WTC11 (cell line): ENCODE results near the gene PTX4. TPM values are rescaled to one million over a fixed set of nuclear protein-coding genes. Genes with fewer than 3 reads are reported as not detected.
A peak's percentile ranks its signal among the peaks of the same experiment; 100 is the strongest.

Experiments used
- ATAC-seq: fragments of 200-7000 bp; cut with Tn5 transposase; 2 replicates; pipeline ENCODE4 v1.10.0; 2021; ENCODE audit warnings: mild to moderate bottlenecking, moderate library complexity
- CTCF ChIA-PET: fragments of 300-600 bp; sonication (Branson Sonifier 250); formaldehyde crosslinking; loops from one replicate; lab custom pipeline; 2021; ENCODE audit warnings: antibody characterized with exemption; lab: Charles Lee
- POLR2A ChIA-PET: fragments of 350-600 bp; sonication (Branson Sonifier 250); formaldehyde crosslinking; loops from one replicate; lab custom pipeline; 2021; ENCODE audit warnings: antibody characterized with exemption; lab: Charles Lee
- DNase-seq: peaks from one replicate; pipeline ENCODE4 v3.0.0; 2021; ENCODE audit warnings: low spot score
- H3K27ac Mint-ChIP-seq: 2 replicates; pipeline ENCODE4 v1.8.0; 2021; ENCODE audit warnings: mixed read lengths
- H3K27me3 Mint-ChIP-seq: 2 replicates; pipeline ENCODE4 v1.8.0; 2021; ENCODE audit warnings: low read depth, mild to moderate bottlenecking, moderate library complexity, mixed read lengths
- H3K36me3 Mint-ChIP-seq: 2 replicates; pipeline ENCODE4 v1.8.0; 2021; ENCODE audit warnings: mixed read lengths
- H3K4me1 Mint-ChIP-seq: 2 replicates; pipeline ENCODE4 v1.8.0; 2022; ENCODE audit warnings: mixed read lengths
- H3K4me3 Mint-ChIP-seq: 2 replicates; pipeline ENCODE4 v1.8.0; 2021; ENCODE audit warnings: mild to moderate bottlenecking, moderate library complexity, mixed read lengths
- H3K9me3 Mint-ChIP-seq: 2 replicates; pipeline ENCODE4 v1.8.0; 2021; ENCODE audit warnings: mixed read lengths
- ATF3 ChIP-seq: sonication (generic); formaldehyde crosslinking; conservative IDR thresholded peaks from 2 replicates; pipeline ENCODE4 v1.8.1; 2022; ENCODE audit warnings: mild to moderate bottlenecking, missing genetic modification reagents
- ATF6 ChIP-seq: sonication (generic); formaldehyde crosslinking; IDR thresholded peaks from 2 replicates; pipeline ENCODE4 v1.8.1; 2023; ENCODE audit warnings: mild to moderate bottlenecking, missing genetic modification reagents
- ETV6 ChIP-seq: sonication (generic); formaldehyde crosslinking; IDR thresholded peaks from 2 replicates; pipeline ENCODE4 v1.8.1; 2022; ENCODE audit warnings: mild to moderate bottlenecking, missing genetic modification reagents
- FOXK1 ChIP-seq: sonication (generic); formaldehyde crosslinking; IDR thresholded peaks from 2 replicates; pipeline ENCODE4 v1.8.0; 2022; ENCODE audit warnings: mild to moderate bottlenecking, moderate library complexity, missing genetic modification reagents
- HMGA2 ChIP-seq: fragments of 250-450 bp; sonication (Bioruptor Pico); IDR thresholded peaks from 2 replicates; pipeline ENCODE4 v1.4.0; 2021; ENCODE audit warnings: mild to moderate bottlenecking, moderate library complexity
- PRDM15 ChIP-seq: sonication (generic); formaldehyde crosslinking; IDR thresholded peaks from 2 replicates; pipeline ENCODE4 v1.8.0; 2022; ENCODE audit warnings: missing genetic modification reagents
- PREB ChIP-seq: sonication (generic); formaldehyde crosslinking; IDR thresholded peaks from 2 replicates; pipeline ENCODE4 v1.8.1; 2022; ENCODE audit warnings: mild to moderate bottlenecking, missing genetic modification reagents, moderate library complexity, borderline replicate concordance
- TCF7 ChIP-seq: sonication (generic); formaldehyde crosslinking; IDR thresholded peaks from 2 replicates; pipeline ENCODE4 v1.8.0; 2022; ENCODE audit warnings: mild to moderate bottlenecking, low read depth, missing genetic modification reagents, moderate library complexity
- TEAD1 ChIP-seq: sonication (generic); formaldehyde crosslinking; IDR thresholded peaks from 2 replicates; pipeline ENCODE4 v1.8.0; 2022; ENCODE audit warnings: mild to moderate bottlenecking, missing genetic modification reagents
- USF1 ChIP-seq: sonication (generic); formaldehyde crosslinking; IDR thresholded peaks from 2 replicates; pipeline ENCODE4 v1.8.0; 2022; ENCODE audit warnings: mild to moderate bottlenecking, missing genetic modification reagents
- ZNF138 ChIP-seq: sonication (generic); formaldehyde crosslinking; conservative IDR thresholded peaks from 2 replicates; pipeline ENCODE4 v1.8.1; 2022; ENCODE audit warnings: mild to moderate bottlenecking, moderate library complexity, missing genetic modification reagents
- ZNF416 ChIP-seq: fragments of 250-450 bp; sonication (Bioruptor Pico); IDR thresholded peaks from 2 replicates; pipeline ENCODE4 v1.9.0; 2021; ENCODE audit warnings: mild to moderate bottlenecking, inconsistent platforms
- ZNF425 ChIP-seq: fragments of 250-450 bp; sonication (Bioruptor Pico); conservative IDR thresholded peaks from 2 replicates; pipeline ENCODE4 v1.9.0; 2021; ENCODE audit warnings: mild to moderate bottlenecking
- ZNF671 ChIP-seq: fragments of 250-450 bp; sonication (Bioruptor Pico); IDR thresholded peaks from 2 replicates; pipeline ENCODE4 v1.8.0; 2021; ENCODE audit warnings: mild to moderate bottlenecking
- total RNA-seq: library from RNA; stranded (reverse); gene quantifications from 3 replicates; pipeline ENCODE4 v1.2.3, GENCODE V29; 2021
- TF ChIP-seq, protein P1 (sequence below): sonication (generic); formaldehyde crosslinking; IDR thresholded peaks from 2 replicates; pipeline ENCODE4 v1.8.1; 2023; ENCODE audit warnings: mild to moderate bottlenecking, missing genetic modification reagents, moderate library complexity
- TF ChIP-seq, protein P2 (sequence below): sonication (generic); formaldehyde crosslinking; IDR thresholded peaks from 2 replicates; pipeline ENCODE4 v1.8.1; 2023; ENCODE audit warnings: mild to moderate bottlenecking, missing genetic modification reagents, moderate library complexity
- TF ChIP-seq, protein P3 (sequence below): sonication (generic); formaldehyde crosslinking; IDR thresholded peaks from 2 replicates; pipeline ENCODE4 v1.8.1; 2023; ENCODE audit warnings: mild to moderate bottlenecking, missing genetic modification reagents
- TF ChIP-seq, protein P4 (sequence below): sonication (generic); formaldehyde crosslinking; IDR thresholded peaks from 2 replicates; pipeline ENCODE4 v1.8.1; 2023; ENCODE audit warnings: mild to moderate bottlenecking, missing genetic modification reagents, borderline replicate concordance

The PTX4 gene
- total RNA-seq, 1 experiment from 2014 or later: 0.26 TPM

DNA sequence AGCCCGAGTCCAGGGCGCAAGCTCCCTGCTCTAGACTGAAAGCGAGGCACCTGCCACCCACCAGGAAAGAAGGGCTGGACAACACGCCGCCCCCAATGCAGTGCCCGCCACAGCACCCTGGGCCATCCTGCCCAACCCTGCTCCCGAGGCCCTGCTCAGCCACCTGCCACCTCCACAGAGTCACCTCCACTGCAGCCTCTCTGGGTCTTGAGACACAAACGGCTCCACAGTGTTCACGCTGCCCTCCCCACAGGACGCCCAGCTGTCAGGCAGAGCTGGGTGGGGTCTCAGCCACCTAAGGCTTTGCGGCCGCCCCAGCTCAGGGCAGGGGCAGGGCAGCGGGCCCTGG is 23.2 kb downstream of the PTX4 start (continued):
- TF ChIP-seq, protein P1, sequence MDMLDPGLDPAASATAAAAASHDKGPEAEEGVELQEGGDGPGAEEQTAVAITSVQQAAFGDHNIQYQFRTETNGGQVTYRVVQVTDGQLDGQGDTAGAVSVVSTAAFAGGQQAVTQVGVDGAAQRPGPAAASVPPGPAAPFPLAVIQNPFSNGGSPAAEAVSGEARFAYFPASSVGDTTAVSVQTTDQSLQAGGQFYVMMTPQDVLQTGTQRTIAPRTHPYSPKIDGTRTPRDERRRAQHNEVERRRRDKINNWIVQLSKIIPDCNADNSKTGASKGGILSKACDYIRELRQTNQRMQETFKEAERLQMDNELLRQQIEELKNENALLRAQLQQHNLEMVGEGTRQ (CRISPR knock-in tag): no peak
- TF ChIP-seq PRDM15 (CRISPR knock-in tag) (no peak), PREB (CRISPR knock-in tag) (no peak), ETV6 (CRISPR knock-in tag) (no peak), FOXK1 (CRISPR knock-in tag) (no peak), ZNF425 (CRISPR knock-in tag) (no peak), ZNF416 (no peak), ZNF138 (CRISPR knock-in tag) (no peak), USF1 (CRISPR knock-in tag) (no peak)
- TF ChIP-seq, protein P2, sequence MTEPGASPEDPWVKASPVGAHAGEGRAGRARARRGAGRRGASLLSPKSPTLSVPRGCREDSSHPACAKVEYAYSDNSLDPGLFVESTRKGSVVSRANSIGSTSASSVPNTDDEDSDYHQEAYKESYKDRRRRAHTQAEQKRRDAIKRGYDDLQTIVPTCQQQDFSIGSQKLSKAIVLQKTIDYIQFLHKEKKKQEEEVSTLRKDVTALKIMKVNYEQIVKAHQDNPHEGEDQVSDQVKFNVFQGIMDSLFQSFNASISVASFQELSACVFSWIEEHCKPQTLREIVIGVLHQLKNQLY (CRISPR knock-in tag): no peak
- TF ChIP-seq, protein P3, sequence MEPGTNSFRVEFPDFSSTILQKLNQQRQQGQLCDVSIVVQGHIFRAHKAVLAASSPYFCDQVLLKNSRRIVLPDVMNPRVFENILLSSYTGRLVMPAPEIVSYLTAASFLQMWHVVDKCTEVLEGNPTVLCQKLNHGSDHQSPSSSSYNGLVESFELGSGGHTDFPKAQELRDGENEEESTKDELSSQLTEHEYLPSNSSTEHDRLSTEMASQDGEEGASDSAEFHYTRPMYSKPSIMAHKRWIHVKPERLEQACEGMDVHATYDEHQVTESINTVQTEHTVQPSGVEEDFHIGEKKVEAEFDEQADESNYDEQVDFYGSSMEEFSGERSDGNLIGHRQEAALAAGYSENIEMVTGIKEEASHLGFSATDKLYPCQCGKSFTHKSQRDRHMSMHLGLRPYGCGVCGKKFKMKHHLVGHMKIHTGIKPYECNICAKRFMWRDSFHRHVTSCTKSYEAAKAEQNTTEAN (CRISPR knock-in tag): no peak

GRCh38 chr16:1464894-1465566 is 23.7 kb downstream of the PTX4 start:
- Mint-ChIP-seq H3K9me3 (no peaks in the 10 kb centered on the region), H3K4me3 (no peak overlapping the region), H3K27me3 (no peaks in the 10 kb centered on the region), H3K36me3 (no peaks in the 10 kb centered on the region), H3K4me1 (no peaks in the 10 kb centered on the region), H3K27ac (no peak overlapping the region)
- CTCF ChIA-PET: interaction anchor here (1.4 kb wide), 1 partner anchor 38 kb away, joined by 3 read pairs; no protein-coding TSS in a partner anchor
- peak; percentile 7 for DNase-seq
- POLR2A ChIA-PET: interaction anchor here (0.6 kb wide), 1 partner anchor 1046 kb away, joined by 5 read pairs; no protein-coding TSS in a partner anchor
- no peak for ATAC-seq
- no peak for TF ChIP-seq ATF6 (CRISPR knock-in tag)
- TF ChIP-seq ZNF671 (CRISPR knock-in tag): no peak
- TF ChIP-seq ATF3 (CRISPR knock-in tag): no peak
- no peak for TF ChIP-seq HMGA2 (CRISPR knock-in tag)
- no peak for TF ChIP-seq TCF7 (CRISPR knock-in tag)
- TF ChIP-seq, protein P4, sequence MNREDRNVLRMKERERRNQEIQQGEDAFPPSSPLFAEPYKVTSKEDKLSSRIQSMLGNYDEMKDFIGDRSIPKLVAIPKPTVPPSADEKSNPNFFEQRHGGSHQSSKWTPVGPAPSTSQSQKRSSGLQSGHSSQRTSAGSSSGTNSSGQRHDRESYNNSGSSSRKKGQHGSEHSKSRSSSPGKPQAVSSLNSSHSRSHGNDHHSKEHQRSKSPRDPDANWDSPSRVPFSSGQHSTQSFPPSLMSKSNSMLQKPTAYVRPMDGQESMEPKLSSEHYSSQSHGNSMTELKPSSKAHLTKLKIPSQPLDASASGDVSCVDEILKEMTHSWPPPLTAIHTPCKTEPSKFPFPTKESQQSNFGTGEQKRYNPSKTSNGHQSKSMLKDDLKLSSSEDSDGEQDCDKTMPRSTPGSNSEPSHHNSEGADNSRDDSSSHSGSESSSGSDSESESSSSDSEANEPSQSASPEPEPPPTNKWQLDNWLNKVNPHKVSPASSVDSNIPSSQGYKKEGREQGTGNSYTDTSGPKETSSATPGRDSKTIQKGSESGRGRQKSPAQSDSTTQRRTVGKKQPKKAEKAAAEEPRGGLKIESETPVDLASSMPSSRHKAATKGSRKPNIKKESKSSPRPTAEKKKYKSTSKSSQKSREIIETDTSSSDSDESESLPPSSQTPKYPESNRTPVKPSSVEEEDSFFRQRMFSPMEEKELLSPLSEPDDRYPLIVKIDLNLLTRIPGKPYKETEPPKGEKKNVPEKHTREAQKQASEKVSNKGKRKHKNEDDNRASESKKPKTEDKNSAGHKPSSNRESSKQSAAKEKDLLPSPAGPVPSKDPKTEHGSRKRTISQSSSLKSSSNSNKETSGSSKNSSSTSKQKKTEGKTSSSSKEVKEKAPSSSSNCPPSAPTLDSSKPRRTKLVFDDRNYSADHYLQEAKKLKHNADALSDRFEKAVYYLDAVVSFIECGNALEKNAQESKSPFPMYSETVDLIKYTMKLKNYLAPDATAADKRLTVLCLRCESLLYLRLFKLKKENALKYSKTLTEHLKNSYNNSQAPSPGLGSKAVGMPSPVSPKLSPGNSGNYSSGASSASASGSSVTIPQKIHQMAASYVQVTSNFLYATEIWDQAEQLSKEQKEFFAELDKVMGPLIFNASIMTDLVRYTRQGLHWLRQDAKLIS (CRISPR knock-in tag): no peak
- no peak for TF ChIP-seq TEAD1
